Smooth muscle cell (in vitro differentiated cells): Measurements from ENCODE around the gene FAAP24. TPM values are rescaled to one million over a fixed set of nuclear protein-coding genes. Genes with fewer than 3 reads are reported as not detected.

ENCODE experiments used
- DNase-seq: peaks from one replicate; lab custom pipeline; 2025; ENCODE audit not compliant: unreplicated experiment; lab: John Stamatoyannopoulos, UW
- H2AFZ ChIP-seq: fragments of 200-600 bp; sonication (generic); 2 replicates; pipeline ENCODE4 v1.6.0; 2016; ENCODE audit warnings: antibody characterized with exemption, low read depth, mild to moderate bottlenecking
- H3F3A ChIP-seq: fragments of 200-600 bp; sonication (generic); 2 replicates; pipeline ENCODE4 v1.6.0; 2017; ENCODE audit warnings: antibody characterized with exemption, low read depth
- H3K27ac ChIP-seq: fragments of 200-600 bp; sonication (generic); 2 replicates; pipeline ENCODE4 v1.5.1; 2016; ENCODE audit warnings: low read depth, mild to moderate bottlenecking
- H3K27me3 ChIP-seq: fragments of 200-600 bp; sonication (generic); 2 replicates; pipeline ENCODE4 v1.6.1; 2016; ENCODE audit warnings: low read depth, mild to moderate bottlenecking
- H3K36me3 ChIP-seq: fragments of 200-600 bp; sonication (generic); 2 replicates; pipeline ENCODE4 v1.5.1; 2016; ENCODE audit warnings: low read depth
- H3K4me1 ChIP-seq: fragments of 200-600 bp; sonication (generic); 2 replicates; pipeline ENCODE4 v1.5.1; 2016; ENCODE audit warnings: low read depth
- H3K4me2 ChIP-seq: fragments of 200-600 bp; sonication (generic); 2 replicates; pipeline ENCODE4 v1.6.0; 2016; ENCODE audit warnings: mild to moderate bottlenecking
- H3K4me3 ChIP-seq: fragments of 200-600 bp; sonication (generic); 2 replicates; pipeline ENCODE4 v1.5.1; 2016; ENCODE audit warnings: mild to moderate bottlenecking
- H3K79me2 ChIP-seq: fragments of 200-600 bp; sonication (generic); 2 replicates; pipeline ENCODE4 v1.6.0; 2016; ENCODE audit warnings: low read depth, mild to moderate bottlenecking
- H3K9ac ChIP-seq: fragments of 200-600 bp; sonication (generic); 2 replicates; pipeline ENCODE4 v1.6.0; 2016; ENCODE audit warnings: low read depth
- H3K9me3 ChIP-seq: fragments of 200-600 bp; sonication (generic); replicated peaks from 2 replicates; pipeline ENCODE4 v1.5.1; 2016; ENCODE audit warnings: low read depth
- H4K20me1 ChIP-seq: fragments of 200-600 bp; sonication (generic); 2 replicates; pipeline ENCODE4 v1.6.0; 2016; ENCODE audit warnings: low read depth
- CTCF ChIP-seq: fragments of 200-600 bp; sonication (generic); IDR thresholded peaks from 2 replicates; pipeline ENCODE4 v1.5.1; 2017; ENCODE audit warnings: borderline replicate concordance, mild to moderate bottlenecking, antibody characterized with exemption; ENCODE audit not compliant: insufficient read depth, poor library complexity, severe bottlenecking
- WGBS: methylation state at CpG from one replicate; pipeline ENCODE4 v1.1.7; 2016; ENCODE audit warnings: low lambda C conversion rate; 5-methylcytosine and 5-hydroxymethylcytosine counted together
- polyA plus RNA-seq: library from polyadenylated mRNA; unstranded; fragments of >200 nt; fragmentation: Nextera tagmentation; extraction: Ambion mirVana; gene quantifications from 2 replicates; pipeline ENCODE4 v1.2.1, GENCODE V29; 2016
- total RNA-seq: library from RNA; depleted of rRNA; stranded (reverse); fragments of >200 nt; gene quantifications from 2 replicates; pipeline ENCODE4 v1.2.3, GENCODE V29; 2014

The FAAP24 gene
- total and polyA plus RNA-seq, 2 experiments from 2014 or later: 4.7 to 5.3 TPM

GRCh38 chr19:32945260-32945659, 26.8 kb upstream of the FAAP24 start:
- Histone ChIP-seq H3K27me3 (no peaks in the 10 kb centered on the region), H3K4me2 (no peak overlapping the region), H3K4me1 (no peaks in the 10 kb centered on the region), H3K79me2 (no peaks in the 10 kb centered on the region), H3F3A (no peaks in the 10 kb centered on the region), H2AFZ (no peak overlapping the region), H3K9ac (no peak overlapping the region), H3K27ac (no peak overlapping the region), H3K9me3 (no peaks in the 10 kb centered on the region), H3K36me3 (peaks cover 8% of the 10 kb centered on the region), H3K4me3 (no peak overlapping the region), H4K20me1 (no peaks in the 10 kb centered on the region)
- no peak for DNase-seq
- TF ChIP-seq CTCF: no peak
- WGBS: 63% methylated on average over 3 of the region's 3 CpGs

- no peak overlapping the region for H2AFZ ChIP-seq
- peaks cover 8% of the 10 kb centered on the region for H3K4me1 ChIP-seq
- H4K20me1 ChIP-seq: no peaks in the 10 kb centered on the region
- H3K27ac ChIP-seq: no peak overlapping the region
- H3K27me3 ChIP-seq: no peaks in the 10 kb centered on the region
- peaks cover 28% of the 10 kb centered on the region for H3K79me2 ChIP-seq
- H3K9me3 ChIP-seq: no peaks in the 10 kb centered on the region
- 96% methylated on average over 9 of the region's 9 CpGs for WGBS
- H3K36me3 ChIP-seq: no peaks in the 10 kb centered on the region
- no peak for TF ChIP-seq CTCF
- no peak for DNase-seq
- no peaks in the 10 kb centered on the region for H3F3A ChIP-seq
- H3K4me3 ChIP-seq: no peak overlapping the region
- no peak overlapping the region for H3K4me2 ChIP-seq
- H3K9ac ChIP-seq: no peak overlapping the region
These were observed 5.3 kb upstream of the FAAP24 start for GRCh38 chr19:32966750-32967149.

- H3K27me3 ChIP-seq: no peaks in the 10 kb centered on the region
- H3K9me3 ChIP-seq: no peaks in the 10 kb centered on the region
- no peaks in the 10 kb centered on the region for H4K20me1 ChIP-seq
- H3K79me2 ChIP-seq: peaks cover 28% of the 10 kb centered on the region
- no peak overlapping the region for H3K4me2 ChIP-seq
- H3K36me3 ChIP-seq: no peaks in the 10 kb centered on the region
- no peaks in the 10 kb centered on the region for H3F3A ChIP-seq
- no peak overlapping the region for H3K27ac ChIP-seq
- H3K4me3 ChIP-seq: no peak overlapping the region
- H3K4me1 ChIP-seq: peaks cover 8% of the 10 kb centered on the region
- no peak for TF ChIP-seq CTCF
- no peak for DNase-seq
- 98% methylated on average over 10 of the region's 10 CpGs for WGBS
- H2AFZ ChIP-seq: no peak overlapping the region
- no peak overlapping the region for H3K9ac ChIP-seq
These were observed 2.5 kb upstream of the FAAP24 start for GRCh38 chr19:32969549-32969948.

- H3K27ac ChIP-seq: no peak overlapping the region
- H3K27me3 ChIP-seq: no peaks in the 10 kb centered on the region
- no peak for DNase-seq
- no peaks in the 10 kb centered on the region for H3K36me3 ChIP-seq
- no peaks in the 10 kb centered on the region for H4K20me1 ChIP-seq
- no peaks in the 10 kb centered on the region for H3F3A ChIP-seq
- 32% methylated on average over 21 of the region's 21 CpGs for WGBS
- H3K4me1 ChIP-seq: peaks cover 8% of the 10 kb centered on the region
- H3K9ac ChIP-seq: peak overlapping the region; percentile 38
- H3K4me3 ChIP-seq: peak overlapping the region; percentile 73
- peaks cover 28% of the 10 kb centered on the region for H3K79me2 ChIP-seq
- H3K9me3 ChIP-seq: no peaks in the 10 kb centered on the region
- no peak for TF ChIP-seq CTCF
- H3K4me2 ChIP-seq: peak overlapping the region; percentile 98
- H2AFZ ChIP-seq: peak overlapping the region; percentile 75
These were observed 938 bp upstream of the FAAP24 start for GRCh38 chr19:32971012-32971595.
